Suprapubic skin (tissue), 4 donors: Measurements from ENCODE around the gene ACSM4. TPM values are rescaled to one million over a fixed set of nuclear protein-coding genes. Genes with fewer than 3 reads are reported as not detected.

Experiments
- DNase-seq, 2 donors: peaks; one replicate each; pipeline ENCODE4 v3.0.0-alpha.2; 2019; ENCODE audit warnings: low spot score in 2 of 2
- H3K27ac ChIP-seq: fragments of 200-600 bp; sonication (generic); one replicate; pipeline ENCODE4 v1.5.1; 2019
- H3K27me3 ChIP-seq: fragments of 200-600 bp; sonication (generic); one replicate; pipeline ENCODE4 v1.5.1; 2019
- H3K36me3 ChIP-seq: fragments of 200-600 bp; sonication (generic); one replicate; pipeline ENCODE4 v1.5.1; 2019
- H3K4me1 ChIP-seq: fragments of 200-600 bp; sonication (generic); one replicate; pipeline ENCODE4 v1.5.1; 2019
- H3K4me3 ChIP-seq: fragments of 200-600 bp; sonication (generic); one replicate; pipeline ENCODE4 v1.5.1; 2019; ENCODE audit warnings: mild to moderate bottlenecking
- H3K9me3 ChIP-seq: fragments of 200-600 bp; sonication (generic); one replicate; pipeline ENCODE4 v1.5.1; 2019
- EP300 ChIP-seq: sonication (generic); formaldehyde crosslinking; IDR thresholded peaks from one replicate; pipeline ENCODE4 v1.6.1; 2017; ENCODE audit warnings: antibody characterized with exemption
- POLR2A ChIP-seq, 2 donors: fragments of 450-650 bp; IDR thresholded peaks; one replicate each; pipeline ENCODE4 v1.6.1; 2017; ENCODE audit warnings: antibody characterized with exemption in 2 of 2, mild to moderate bottlenecking in 2 of 2, moderate library complexity in 2 of 2
- POLR2AphosphoS5 ChIP-seq, 3 donors: sonication (generic); formaldehyde crosslinking; IDR thresholded peaks; one replicate each; pipeline ENCODE4 v1.6.1; 2017; ENCODE audit warnings: antibody characterized with exemption in 3 of 3
- whole genome bisulfite sequencing: methylation state at CpG from one replicate; pipeline ENCODE4 v1.1.5; 2018; 5-methylcytosine and 5-hydroxymethylcytosine counted together
- total RNA-seq, 4 donors: library from RNA; depleted of rRNA; stranded (reverse); fragments of >200 nt; gene quantifications; one replicate each; pipeline ENCODE4 v1.1.0, GENCODE V29; 2016
- TF ChIP-seq, protein P1 (sequence below), 2 donors: fragments of 200-600 bp in 1 of 2; fragments of 450-650 bp in 1 of 2; sonication (generic) in 1 of 2; IDR thresholded peaks; one replicate each; pipeline ENCODE4 v1.5.1; 2016 to 2019; ENCODE audit warnings: antibody characterized with exemption in 2 of 2, mild to moderate bottlenecking in 1 of 2, moderate library complexity in 1 of 2

Gene ACSM4
- not detected for total RNA-seq

GRCh38 chr12:7303772-7304171 lies at the start of gene ACSM4:
ACSM4 (plus strand) TSS chr12:7304072; CDS start chr12:7304332, 260 bp downstream.
- H3K27me3 ChIP-seq = peaks cover 2% of the 10 kb centered on the region
- TF ChIP-seq, protein P1, sequence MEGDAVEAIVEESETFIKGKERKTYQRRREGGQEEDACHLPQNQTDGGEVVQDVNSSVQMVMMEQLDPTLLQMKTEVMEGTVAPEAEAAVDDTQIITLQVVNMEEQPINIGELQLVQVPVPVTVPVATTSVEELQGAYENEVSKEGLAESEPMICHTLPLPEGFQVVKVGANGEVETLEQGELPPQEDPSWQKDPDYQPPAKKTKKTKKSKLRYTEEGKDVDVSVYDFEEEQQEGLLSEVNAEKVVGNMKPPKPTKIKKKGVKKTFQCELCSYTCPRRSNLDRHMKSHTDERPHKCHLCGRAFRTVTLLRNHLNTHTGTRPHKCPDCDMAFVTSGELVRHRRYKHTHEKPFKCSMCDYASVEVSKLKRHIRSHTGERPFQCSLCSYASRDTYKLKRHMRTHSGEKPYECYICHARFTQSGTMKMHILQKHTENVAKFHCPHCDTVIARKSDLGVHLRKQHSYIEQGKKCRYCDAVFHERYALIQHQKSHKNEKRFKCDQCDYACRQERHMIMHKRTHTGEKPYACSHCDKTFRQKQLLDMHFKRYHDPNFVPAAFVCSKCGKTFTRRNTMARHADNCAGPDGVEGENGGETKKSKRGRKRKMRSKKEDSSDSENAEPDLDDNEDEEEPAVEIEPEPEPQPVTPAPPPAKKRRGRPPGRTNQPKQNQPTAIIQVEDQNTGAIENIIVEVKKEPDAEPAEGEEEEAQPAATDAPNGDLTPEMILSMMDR (IDR thresholded peaks at IDR 0.05) = no peak
- TF ChIP-seq POLR2AphosphoS5 (IDR thresholded peaks at IDR 0.05) (no peak), EP300 (no peak), POLR2A (IDR thresholded peaks at IDR 0.05) (no peak)
- no peak within 1 kb of the TSS for H3K27ac ChIP-seq
- 83% methylated on average over 3 of the region's 3 CpGs for WGBS
- H3K9me3 ChIP-seq = no peaks in the 10 kb centered on the region
- H3K36me3 ChIP-seq = no peaks in the 10 kb centered on the region
- DNase-seq = no peak
- H3K4me1 ChIP-seq = no peaks in the 10 kb centered on the region
- no peak within 1 kb of the TSS for H3K4me3 ChIP-seq

DNA sequence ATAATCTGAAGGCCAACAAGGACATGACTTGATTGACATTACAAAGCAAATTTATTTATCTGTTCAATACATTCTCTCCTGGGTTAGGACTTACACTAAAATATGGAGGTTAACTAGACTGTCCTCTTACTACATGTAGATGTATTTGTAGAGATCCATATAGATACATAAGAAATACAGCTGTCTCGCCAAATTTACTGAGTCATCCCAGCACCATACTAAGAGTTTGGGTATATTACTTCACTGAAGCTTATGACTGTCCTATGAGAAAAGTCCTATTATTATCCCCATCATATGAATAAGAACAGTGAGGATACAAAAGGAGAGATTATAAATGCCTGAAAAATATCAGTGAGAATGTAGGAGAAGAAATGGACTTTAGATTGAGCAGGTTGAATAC lies 44.8 kb upstream of the ACSM4 start:
- Histone ChIP-seq H3K36me3 (no peaks in the 10 kb centered on the region), H3K4me1 (no peaks in the 10 kb centered on the region), H3K4me3 (no peak overlapping the region), H3K27me3 (no peaks in the 10 kb centered on the region), H3K27ac (no peak overlapping the region), H3K9me3 (no peaks in the 10 kb centered on the region)
- 78% methylated on average over 1 of the region's 1 CpG for WGBS
- DNase-seq = no peak
- TF ChIP-seq POLR2AphosphoS5 (IDR thresholded peaks at IDR 0.05) (no peak), EP300 (no peak), POLR2A (IDR thresholded peaks at IDR 0.05) (no peak)
- TF ChIP-seq, protein P1 (IDR thresholded peaks at IDR 0.05) = no peak

- Histone ChIP-seq H3K27ac (no peak overlapping the region), H3K9me3 (no peaks in the 10 kb centered on the region), H3K4me3 (no peak overlapping the region), H3K36me3 (no peaks in the 10 kb centered on the region), H3K4me1 (no peaks in the 10 kb centered on the region), H3K27me3 (no peaks in the 10 kb centered on the region)
- no peak for DNase-seq
- TF ChIP-seq, protein P1 (IDR thresholded peaks at IDR 0.05) = no peak
- no peak for TF ChIP-seq POLR2A (IDR thresholded peaks at IDR 0.05)
- no peak for TF ChIP-seq POLR2AphosphoS5 (IDR thresholded peaks at IDR 0.05)
- TF ChIP-seq EP300 = no peak
Observed at GRCh38 chr12:7264538-7264937, 39.3 kb upstream of the ACSM4 start.

DNA sequence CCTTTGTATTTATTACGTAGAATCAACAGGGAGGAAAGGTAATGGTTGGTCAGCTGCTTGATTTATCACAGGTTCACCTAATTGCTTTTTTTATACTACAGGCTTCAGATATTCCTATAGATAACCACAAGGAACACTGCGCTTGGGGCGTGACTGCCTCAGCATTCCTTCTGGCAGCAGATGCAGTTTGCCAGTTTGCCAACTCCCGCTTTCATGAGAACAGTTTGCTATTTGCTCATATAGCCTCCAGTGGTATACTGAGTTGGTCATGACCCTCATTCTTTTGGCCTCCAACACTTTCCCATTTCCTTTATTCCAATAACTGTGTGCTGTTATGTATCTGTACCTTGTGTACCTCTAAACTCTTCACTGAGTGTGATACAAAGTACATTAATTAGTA lies 38.6 kb upstream of the ACSM4 start:
- TF ChIP-seq, protein P1 (IDR thresholded peaks at IDR 0.05) = no peak
- no peak for TF ChIP-seq POLR2A (IDR thresholded peaks at IDR 0.05)
- TF ChIP-seq EP300 = no peak
- no peak for TF ChIP-seq POLR2AphosphoS5 (IDR thresholded peaks at IDR 0.05)
- Histone ChIP-seq H3K4me1 (no peaks in the 10 kb centered on the region), H3K27me3 (no peaks in the 10 kb centered on the region), H3K36me3 (no peaks in the 10 kb centered on the region), H3K4me3 (no peak overlapping the region), H3K27ac (no peak overlapping the region), H3K9me3 (no peaks in the 10 kb centered on the region)
- no peak for DNase-seq
- WGBS = 40% methylated on average over 4 of the region's 4 CpGs

- TF ChIP-seq POLR2AphosphoS5 (IDR thresholded peaks at IDR 0.05) (no peak), POLR2A (IDR thresholded peaks at IDR 0.05) (no peak), EP300 (no peak)
- TF ChIP-seq, protein P1 (IDR thresholded peaks at IDR 0.05) = no peak
- no peak for DNase-seq
- Histone ChIP-seq H3K4me1 (no peaks in the 10 kb centered on the region), H3K9me3 (no peaks in the 10 kb centered on the region), H3K27me3 (no peaks in the 10 kb centered on the region), H3K4me3 (no peak overlapping the region), H3K27ac (no peak overlapping the region), H3K36me3 (no peaks in the 10 kb centered on the region)
- WGBS = 81% methylated on average over 5 of the region's 5 CpGs
Observed at GRCh38 chr12:7269273-7269672, 34.6 kb upstream of the ACSM4 start.
